ENCODE measurements around the gene TMCC2.
A peak's percentile ranks its signal among the peaks of the same experiment; 100 is the strongest.

Gene TMCC2

DNA sequence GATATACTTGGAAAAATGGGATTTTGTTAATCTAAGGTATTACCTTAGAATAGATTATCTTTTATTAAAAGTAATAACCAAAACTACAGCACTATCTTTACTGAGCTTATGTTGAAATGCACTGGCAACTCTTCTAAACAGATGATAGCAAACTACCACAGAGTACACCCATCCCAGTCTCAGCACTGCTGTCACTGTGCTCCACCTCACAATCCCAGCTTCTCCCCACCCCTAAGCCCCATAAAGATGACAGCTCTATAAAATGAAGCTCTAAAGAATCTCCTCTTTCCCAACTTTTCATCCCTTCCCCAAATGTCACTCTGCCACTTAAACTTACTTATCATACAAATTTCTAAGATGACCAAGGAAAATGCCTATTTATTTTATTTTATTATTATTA is 22.7 kb upstream of the TMCC2 start:
- no peak overlapping the region for H4K91ac ChIP-seq (ENCODE audit: low read length)
- no peak overlapping the region for H3K4ac ChIP-seq (ENCODE audit: low read depth in 1 of 2, low read length in 2 of 2)
- no peak overlapping the region for H3K18ac ChIP-seq (ENCODE audit: low read depth in 1 of 2, low read length in 2 of 2)
- no peak overlapping the region for H3K23ac ChIP-seq (ENCODE audit: low read length in 2 of 2)
- no peaks in the 10 kb centered on the region for H3K9me3 ChIP-seq (ENCODE audit: control insufficient read depth, low read length)
- H3K9ac ChIP-seq (ENCODE audit: low read length) = peak overlapping the region; percentile 38
- no peak overlapping the region for H3K14ac ChIP-seq (ENCODE audit: low read length in 2 of 2)
- no peak overlapping the region for H3K4me2 ChIP-seq (ENCODE audit: low read length, poor library complexity, severe bottlenecking)
- H2AK5ac ChIP-seq (ENCODE audit: low read length, severe bottlenecking) = no peak overlapping the region
- peaks cover 14% of the 10 kb centered on the region for H3K79me1 ChIP-seq (replicated peaks; ENCODE audit: low read length, poor library complexity, severe bottlenecking)
- no peak overlapping the region for H2BK5ac ChIP-seq (ENCODE audit: low read depth, low read length, poor library complexity, severe bottlenecking)
- H3K4me3 ChIP-seq (ENCODE audit: insufficient read depth in 1 of 2, low read depth in 1 of 2, low read length in 2 of 2) = no peak overlapping the region
- no peak overlapping the region for H4K8ac ChIP-seq (ENCODE audit: low read length)
- H2BK120ac ChIP-seq (ENCODE audit: low read depth, low read length) = no peak overlapping the region
- no peaks in the 10 kb centered on the region for H3K36me3 ChIP-seq (ENCODE audit: control insufficient read depth in 1 of 2, insufficient read depth in 2 of 2, low read depth in 1 of 2, low read length in 2 of 2)
- H2BK12ac ChIP-seq (ENCODE audit: low read length in 2 of 2) = no peak overlapping the region
- H2AFZ ChIP-seq (ENCODE audit: low read depth, low read length) = no peak overlapping the region
- DNase-seq = peak; percentile 32
- no peak overlapping the region for H3K27ac ChIP-seq (ENCODE audit: low read length, poor library complexity, severe bottlenecking)
- peaks cover 8% of the 10 kb centered on the region for H3K4me1 ChIP-seq (ENCODE audit: control insufficient read depth, insufficient read depth, low read depth, low read length)
- no peaks in the 10 kb centered on the region for H3K27me3 ChIP-seq (ENCODE audit: control insufficient read depth in 1 of 2, insufficient read depth in 1 of 2, low read length in 2 of 2)
- H2BK15ac ChIP-seq (ENCODE audit: low read depth, poor library complexity, severe bottlenecking) = no peak overlapping the region

DNA sequence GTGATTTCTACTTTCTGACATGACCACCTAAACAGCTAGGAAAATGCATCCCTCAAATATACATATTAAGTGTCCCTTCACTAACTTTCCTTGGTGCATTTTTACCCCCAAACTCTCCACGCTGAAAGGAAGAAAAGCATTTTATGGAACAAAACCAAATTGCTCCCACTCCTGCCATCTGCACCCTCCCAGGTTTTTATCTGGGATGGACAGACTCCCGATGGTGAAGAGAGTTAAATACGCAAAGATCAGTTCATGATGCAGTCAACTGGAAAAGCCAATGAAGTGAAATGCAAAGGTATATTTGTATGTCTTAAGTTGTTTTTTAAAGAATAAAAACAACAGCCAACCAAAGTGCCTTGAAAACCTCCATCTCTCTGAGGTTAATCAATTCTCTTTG is 18.9 kb upstream of the TMCC2 start:
- Histone ChIP-seq H3K23ac (ENCODE audit: low read length in 2 of 2) (no peak overlapping the region), H3K4me2 (ENCODE audit: low read length, poor library complexity, severe bottlenecking) (no peak overlapping the region), H3K14ac (ENCODE audit: low read length in 2 of 2) (no peak overlapping the region), H2BK5ac (ENCODE audit: low read depth, low read length, poor library complexity, severe bottlenecking) (no peak overlapping the region), H4K8ac (ENCODE audit: low read length) (no peak overlapping the region), H3K27me3 (ENCODE audit: control insufficient read depth in 1 of 2, insufficient read depth in 1 of 2, low read length in 2 of 2) (no peaks in the 10 kb centered on the region), H2BK15ac (ENCODE audit: low read depth, poor library complexity, severe bottlenecking) (no peak overlapping the region), H2AFZ (ENCODE audit: low read depth, low read length) (no peak overlapping the region), H3K9me3 (ENCODE audit: control insufficient read depth, low read length) (no peaks in the 10 kb centered on the region), H4K91ac (ENCODE audit: low read length) (no peak overlapping the region), H2BK120ac (ENCODE audit: low read depth, low read length) (no peak overlapping the region), H3K4ac (ENCODE audit: low read depth in 1 of 2, low read length in 2 of 2) (no peak overlapping the region), H3K4me3 (ENCODE audit: insufficient read depth in 1 of 2, low read depth in 1 of 2, low read length in 2 of 2) (no peak overlapping the region), H3K18ac (ENCODE audit: low read depth in 1 of 2, low read length in 2 of 2) (no peak overlapping the region), H3K9ac (ENCODE audit: low read length) (no peak overlapping the region), H3K79me1 (replicated peaks; ENCODE audit: low read length, poor library complexity, severe bottlenecking) (peaks cover 5% of the 10 kb centered on the region), H2BK12ac (ENCODE audit: low read length in 2 of 2) (no peak overlapping the region), H2AK5ac (ENCODE audit: low read length, severe bottlenecking) (no peak overlapping the region), H3K27ac (ENCODE audit: low read length, poor library complexity, severe bottlenecking) (no peak overlapping the region), H3K36me3 (ENCODE audit: control insufficient read depth in 1 of 2, insufficient read depth in 2 of 2, low read depth in 1 of 2, low read length in 2 of 2) (no peaks in the 10 kb centered on the region), H3K4me1 (ENCODE audit: control insufficient read depth, insufficient read depth, low read depth, low read length) (peaks cover 7% of the 10 kb centered on the region)
- 100% methylated on average over 1 of the region's 3 CpGs for WGBS
- no peak for DNase-seq

DNA sequence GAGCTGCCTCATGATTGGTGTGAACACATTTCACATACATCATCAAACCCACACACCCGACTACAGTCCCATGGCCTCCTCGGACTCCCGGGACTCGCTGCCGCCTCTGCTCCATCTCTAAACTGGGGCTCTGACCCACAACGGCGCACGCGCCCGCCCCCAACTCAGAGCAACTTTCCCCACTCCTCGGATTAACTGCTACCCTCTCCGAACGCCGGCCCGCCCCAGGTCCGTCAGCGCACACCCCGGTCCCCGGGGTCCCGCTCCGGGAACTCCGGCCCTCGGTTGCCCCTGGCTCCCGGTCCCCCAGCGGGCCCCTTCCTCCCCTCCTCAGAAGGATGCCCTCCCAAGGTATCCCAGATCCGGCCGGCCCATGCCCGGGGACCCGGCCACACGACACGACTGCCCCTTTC is 17.0 kb upstream of the TMCC2 start:
- Histone ChIP-seq H3K4me1 (ENCODE audit: control insufficient read depth, insufficient read depth, low read depth, low read length) (peaks cover 3% of the 10 kb centered on the region), H3K18ac (ENCODE audit: low read depth in 1 of 2, low read length in 2 of 2) (peak overlapping the region; percentile 67 to 92), H3K9me3 (ENCODE audit: control insufficient read depth, low read length) (no peaks in the 10 kb centered on the region), H2BK5ac (ENCODE audit: low read depth, low read length, poor library complexity, severe bottlenecking) (no peak overlapping the region), H2BK12ac (ENCODE audit: low read length in 2 of 2) (peak overlapping the region in 1 of 2 experiments; percentile 2), H3K27me3 (ENCODE audit: control insufficient read depth in 1 of 2, insufficient read depth in 1 of 2, low read length in 2 of 2) (no peaks in the 10 kb centered on the region), H2AK5ac (ENCODE audit: low read length, severe bottlenecking) (no peak overlapping the region), H4K91ac (ENCODE audit: low read length) (peak overlapping the region; percentile 91), H2BK120ac (ENCODE audit: low read depth, low read length) (peak overlapping the region; percentile 90), H2BK15ac (ENCODE audit: low read depth, poor library complexity, severe bottlenecking) (no peak overlapping the region), H3K4me2 (ENCODE audit: low read length, poor library complexity, severe bottlenecking) (peak overlapping the region; percentile 34), H3K23ac (ENCODE audit: low read length in 2 of 2) (peak overlapping the region in 1 of 2 experiments; percentile 37), H3K14ac (ENCODE audit: low read length in 2 of 2) (peak overlapping the region; percentile 14 to 62), H4K8ac (ENCODE audit: low read length) (peak overlapping the region; percentile 70), H3K4me3 (ENCODE audit: insufficient read depth in 1 of 2, low read depth in 1 of 2, low read length in 2 of 2) (peak overlapping the region; percentile 87 to 95), H3K79me1 (replicated peaks; ENCODE audit: low read length, poor library complexity, severe bottlenecking) (peaks cover 5% of the 10 kb centered on the region), H3K36me3 (ENCODE audit: control insufficient read depth in 1 of 2, insufficient read depth in 2 of 2, low read depth in 1 of 2, low read length in 2 of 2) (no peaks in the 10 kb centered on the region), H2AFZ (ENCODE audit: low read depth, low read length) (peak overlapping the region; percentile 78), H3K9ac (ENCODE audit: low read length) (peak overlapping the region; percentile 94), H3K27ac (ENCODE audit: low read length, poor library complexity, severe bottlenecking) (peak overlapping the region; percentile 66), H3K4ac (ENCODE audit: low read depth in 1 of 2, low read length in 2 of 2) (peak overlapping the region; percentile 45 to 93)
- under 1% methylated on average over 29 of the region's 31 CpGs for WGBS
- DNase-seq = peak; percentile 54

DNA sequence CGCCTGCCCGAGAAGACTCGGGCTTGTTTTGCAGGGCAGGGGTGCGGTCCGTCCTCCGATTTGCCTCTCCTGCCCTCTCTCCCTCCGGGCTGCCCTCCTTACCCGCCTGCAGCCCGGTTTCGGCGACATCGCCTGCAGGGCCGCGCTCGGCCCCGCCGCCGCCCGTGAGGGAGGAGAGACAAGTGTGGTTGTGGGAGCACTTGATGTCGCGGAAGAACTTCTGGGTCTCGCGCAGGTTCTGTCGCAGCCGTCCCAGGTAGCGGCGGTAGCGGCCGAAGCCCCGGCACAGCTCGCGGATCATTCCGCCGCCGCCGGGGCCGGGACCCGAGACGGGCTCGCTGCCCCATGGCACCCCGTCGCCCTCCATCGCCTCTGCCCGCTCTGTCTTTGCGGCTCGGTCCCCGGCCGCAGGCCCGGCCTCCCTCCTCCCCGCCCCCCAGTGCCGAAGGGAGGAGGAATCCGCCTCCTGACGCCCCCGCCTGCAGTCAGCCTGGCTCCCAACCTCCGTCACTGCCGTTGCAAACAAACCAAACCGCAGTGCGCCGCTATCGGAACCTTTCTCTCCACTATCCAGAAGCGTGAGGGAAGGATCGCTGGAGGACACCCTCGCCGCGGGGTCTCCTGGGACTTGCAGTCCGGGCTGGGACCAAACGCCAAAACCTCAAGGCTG is 16.4 kb upstream of the TMCC2 start, which contains the start of gene DSTYK:
TSS of gene DSTYK (minus strand) at position 534 of the 670 bp plus-strand sequence. CDS start at position 367, 167 bp downstream.
- Histone ChIP-seq H2BK15ac (ENCODE audit: low read depth, poor library complexity, severe bottlenecking) (peak within 1 kb of the TSS; percentile 82), H3K9ac (ENCODE audit: low read length) (peak within 1 kb of the TSS; percentile 94), H4K91ac (ENCODE audit: low read length) (peak within 1 kb of the TSS; percentile 91), H3K23ac (ENCODE audit: low read length in 2 of 2) (peak within 1 kb of the TSS in 1 of 2 experiments; percentile 37), H2AK5ac (ENCODE audit: low read length, severe bottlenecking) (no peak within 1 kb of the TSS), H3K4me3 (ENCODE audit: insufficient read depth in 1 of 2, low read depth in 1 of 2, low read length in 2 of 2) (peak within 1 kb of the TSS; percentile 87 to 95), H4K8ac (ENCODE audit: low read length) (peak within 1 kb of the TSS; percentile 70), H2BK5ac (ENCODE audit: low read depth, low read length, poor library complexity, severe bottlenecking) (no peak within 1 kb of the TSS), H3K4ac (ENCODE audit: low read depth in 1 of 2, low read length in 2 of 2) (peak within 1 kb of the TSS; percentile 49 to 93), H3K27ac (ENCODE audit: low read length, poor library complexity, severe bottlenecking) (peak within 1 kb of the TSS; percentile 66), H3K27me3 (ENCODE audit: control insufficient read depth in 1 of 2, insufficient read depth in 1 of 2, low read length in 2 of 2) (no peaks in the 10 kb centered on the region), H3K79me1 (replicated peaks; ENCODE audit: low read length, poor library complexity, severe bottlenecking) (peaks cover 5% of the 10 kb centered on the region), H3K36me3 (ENCODE audit: control insufficient read depth in 1 of 2, insufficient read depth in 2 of 2, low read depth in 1 of 2, low read length in 2 of 2) (no peaks in the 10 kb centered on the region), H2BK120ac (ENCODE audit: low read depth, low read length) (peak within 1 kb of the TSS; percentile 90), H3K9me3 (ENCODE audit: control insufficient read depth, low read length) (no peaks in the 10 kb centered on the region), H2BK12ac (ENCODE audit: low read length in 2 of 2) (peak within 1 kb of the TSS in 1 of 2 experiments; percentile 2), H3K4me1 (ENCODE audit: control insufficient read depth, insufficient read depth, low read depth, low read length) (peaks cover 3% of the 10 kb centered on the region), H2AFZ (ENCODE audit: low read depth, low read length) (peak within 1 kb of the TSS; percentile 78), H3K18ac (ENCODE audit: low read depth in 1 of 2, low read length in 2 of 2) (peak within 1 kb of the TSS; percentile 67 to 92), H3K4me2 (ENCODE audit: low read length, poor library complexity, severe bottlenecking) (peak within 1 kb of the TSS; percentile 65), H3K14ac (ENCODE audit: low read length in 2 of 2) (peak within 1 kb of the TSS; percentile 14 to 62)
- under 1% methylated on average over 48 of the region's 67 CpGs for WGBS
- DNase-seq = peak; percentile 96
